Measurements from ENCODE around the gene NT5E. TPM values are rescaled to one million over a fixed set of nuclear protein-coding genes. Genes with fewer than 3 reads are reported as not detected.

NT5E gene
- total RNA-seq: 72.6 and 114 TPM in 2 replicates

DNA sequence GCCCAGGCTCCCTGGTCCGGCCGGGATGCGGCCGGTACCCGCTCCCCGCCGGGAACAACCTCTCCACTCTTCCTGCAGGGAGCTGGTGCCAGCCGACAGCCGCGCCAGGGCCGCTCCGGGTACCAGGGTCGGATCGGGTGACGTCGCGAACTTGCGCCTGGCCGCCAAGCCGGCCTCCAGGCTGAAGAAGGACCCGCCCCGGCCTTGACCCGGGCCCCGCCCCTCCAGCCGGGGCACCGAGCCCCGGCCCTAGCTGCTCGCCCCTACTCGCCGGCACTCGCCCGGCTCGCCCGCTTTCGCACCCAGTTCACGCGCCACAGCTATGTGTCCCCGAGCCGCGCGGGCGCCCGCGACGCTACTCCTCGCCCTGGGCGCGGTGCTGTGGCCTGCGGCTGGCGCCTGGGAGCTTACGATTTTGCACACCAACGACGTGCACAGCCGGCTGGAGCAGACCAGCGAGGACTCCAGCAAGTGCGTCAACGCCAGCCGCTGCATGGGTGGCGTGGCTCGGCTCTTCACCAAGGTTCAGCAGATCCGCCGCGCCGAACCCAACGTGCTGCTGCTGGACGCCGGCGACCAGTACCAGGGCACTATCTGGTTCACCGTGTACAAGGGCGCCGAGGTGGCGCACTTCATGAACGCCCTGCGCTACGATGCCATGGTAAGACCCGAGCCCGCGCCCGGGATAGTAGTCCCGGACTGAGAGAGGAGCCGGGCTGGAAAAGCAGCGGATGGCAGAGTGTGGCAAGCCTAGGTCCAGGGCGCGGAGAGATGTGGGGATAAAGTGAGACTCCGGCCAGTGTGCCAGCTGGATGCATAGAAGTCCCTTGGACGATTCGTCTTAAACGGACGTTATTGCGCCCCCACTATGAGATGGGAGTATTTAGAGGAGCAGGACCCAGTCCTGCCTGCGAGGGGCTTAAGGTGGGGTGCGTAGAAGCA, at the start of gene NT5E:
TSS of gene NT5E (plus strand) at position 266 of the 942 bp plus-strand sequence. CDS start at position 323, 57 bp downstream.

Other genes with a start within 250 kb of the NT5E start
- 136 and 148 TPM in 2 replicates for gene SNX14, start 143.8 kb downstream of the NT5E start, total RNA-seq
- 56.6 and 77.6 TPM in 2 replicates for gene SYNCRIP, start 192.8 kb downstream of the NT5E start, total RNA-seq